ENCODE measurements around the gene SWSAP1. TPM values are rescaled to one million over a fixed set of nuclear protein-coding genes. Genes with fewer than 3 reads are reported as not detected.
"Not testable (repeated sequence)": the region's sequence is repeated elsewhere in the genome, so short reads cannot be mapped to it uniquely, and the experiment has no call there.

Gene SWSAP1
- total and polyA plus RNA-seq, 2 of the 4 experiments (the other 2 are of a cell fraction): 0.36 to 1.6 TPM

DNA sequence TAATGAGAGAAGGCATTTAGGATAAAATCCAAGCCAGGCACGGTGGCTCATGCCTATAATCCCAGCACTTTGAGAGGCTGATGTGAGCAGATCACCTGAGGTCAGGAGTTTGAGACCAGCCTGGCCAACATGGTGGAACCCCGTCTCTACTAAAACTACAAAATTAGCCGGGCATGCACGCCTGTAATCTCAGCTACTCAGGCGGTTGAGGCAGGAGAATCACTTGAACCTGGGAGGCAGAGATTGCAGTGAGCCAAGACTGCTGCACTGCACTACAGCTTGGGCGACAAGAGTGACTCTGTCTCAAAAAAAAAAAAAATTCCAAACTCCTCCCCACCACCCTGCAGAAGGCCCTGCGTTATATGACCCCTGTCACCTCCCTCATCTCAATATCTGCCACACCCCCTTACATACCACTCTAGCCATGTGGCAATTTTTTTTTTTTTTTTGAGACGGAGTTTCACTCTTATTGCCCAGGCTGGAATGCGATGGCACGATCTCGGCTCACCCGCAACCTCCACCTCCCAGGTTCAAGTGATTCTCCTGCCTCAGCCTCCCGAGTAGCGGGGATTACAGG is 4.9 kb downstream of the SWSAP1 start:
- H3K18ac ChIP-seq (ENCODE audit: low read depth, low read length); ATAC-seq (ENCODE audit: low read depth); H4K5ac ChIP-seq (ENCODE audit: low read depth, low read length); POLR2A ChIA-PET (ENCODE audit: unreplicated experiment); H2BK5ac ChIP-seq (ENCODE audit: low read depth, low read length, poor library complexity, severe bottlenecking); H3K36me3 ChIP-seq (ENCODE audit: control insufficient read depth, insufficient read depth, low read length); dilution Hi-C loops (cut with HindIII; ENCODE audit: low sequenced_read_pairs, unreplicated experiment); H2BK120ac ChIP-seq (ENCODE audit: low read depth, low read length); H3K4ac ChIP-seq (ENCODE audit: low read depth, low read length); H2BK20ac ChIP-seq (ENCODE audit: low read depth, low read length); H2AK9ac ChIP-seq (replicated peaks; ENCODE audit: low read depth, low read length, poor library complexity); H3K14ac ChIP-seq (replicated peaks; ENCODE audit: low read depth, low read length); H3K9ac ChIP-seq (ENCODE audit: low read depth, low read length); H4K8ac ChIP-seq (ENCODE audit: low read depth in 2 of 2, low read length in 2 of 2); H3K56ac ChIP-seq (ENCODE audit: extremely low read depth, insufficient read depth, low read length); H3K27ac ChIP-seq (ENCODE audit: insufficient read depth, low read length); H3K27me3 ChIP-seq (ENCODE audit: control insufficient read depth, insufficient read depth, low read length); H3K9me3 ChIP-seq (ENCODE audit: control insufficient read depth, insufficient read depth, low read length); intact Hi-C loops (cut with micrococcal nuclease); H4K91ac ChIP-seq (ENCODE audit: insufficient read depth, low read depth, low read length); BruUV-seq (replicated peaks); DNase-seq; in situ Hi-C loops (cut with MboI; ENCODE audit: low sequenced_read_pairs); H2BK15ac ChIP-seq (ENCODE audit: low read depth, low read length); H3K4me2 ChIP-seq (ENCODE audit: low read depth, low read length); H2AK5ac ChIP-seq (ENCODE audit: low read depth, low read length); H3K23ac ChIP-seq (ENCODE audit: low read depth, low read length); H3K4me3 ChIP-seq (ENCODE audit: insufficient read depth, low read depth, low read length); H2AFZ ChIP-seq (replicated peaks; ENCODE audit: low read length, poor library complexity): not testable (repeated sequence)
- Histone ChIP-seq H3K9me1 (ENCODE audit: insufficient read depth, low read length) (peaks cover 30% of the 10 kb centered on the region), H3K79me1 (ENCODE audit: low read depth in 1 of 2, low read length in 2 of 2) (peaks cover 8 to 33% of the 10 kb centered on the region in 2 experiments), H4K20me1 (ENCODE audit: insufficient read depth, low read length) (peaks cover 11% of the 10 kb centered on the region; the same call in 1 of the 2 replicates), H3K4me1 (ENCODE audit: control insufficient read depth, insufficient read depth, low read length) (peaks cover 27% of the 10 kb centered on the region)
- CTCF ChIA-PET: interaction anchor here (1.5 to 2.9 kb wide), 2 partner anchors 56 to 85 kb away, joined by 5 to 9 read pairs; partner anchors contain the start of genes ODAD3 and PRKCSH
- 87% methylated on average over 6 of the region's 14 CpGs; no CpG with 5 or more reads in 1 of the 2 experiments for WGBS, 2 experiments (ENCODE audit: extremely low coverage in 2 of 2, insufficient read length in 1 of 2)

All from IMR-90 (cell line).